Right lobe of liver (tissue), 6 donors: ENCODE results near the gene CC2D1A. TPM values are rescaled to one million over a fixed set of nuclear protein-coding genes. Genes with fewer than 3 reads are reported as not detected.
A peak's percentile ranks its signal among the peaks of the same experiment; 100 is the strongest.

Source experiments
- ATAC-seq, 4 donors: fragments of 200-7000 bp; cut with Tn5 transposase; one replicate each; pipeline ENCODE4 v1.9.1; 2020; ENCODE audit warnings: mild to moderate bottlenecking in 4 of 4, moderate library complexity in 4 of 4
- DNase-seq, 3 donors: peaks; one replicate each; pipeline ENCODE4 v3.0.0-alpha.2; 2020
- H3K27ac ChIP-seq, 3 donors: fragments of 200-600 bp; one replicate each; pipeline ENCODE4 v1.8.0; 2022
- H3K27me3 ChIP-seq, 2 donors: fragments of 200-600 bp; one replicate each; pipeline ENCODE4 v1.8.0; 2022
- H3K36me3 ChIP-seq, 4 donors: fragments of 200-600 bp; sonication (generic) in 1 of 4; one replicate each; pipeline versions ENCODE4 v1.5.1 to v1.8.0; 2017 to 2022; ENCODE audit warnings: control low read depth in 1 of 4
- H3K4me1 ChIP-seq, 4 donors: fragments of 200-600 bp; sonication (generic) in 1 of 4; one replicate each; pipeline versions ENCODE4 v1.5.1 to v1.8.0; 2017 to 2022; ENCODE audit warnings: control low read depth in 1 of 4
- H3K4me3 ChIP-seq, 3 donors: fragments of 200-600 bp; one replicate each; pipeline ENCODE4 v1.8.0; 2022
- H3K9me3 ChIP-seq, 4 donors: fragments of 200-600 bp; sonication (generic) in 1 of 4; one replicate each; pipeline versions ENCODE4 v1.5.1 to v1.8.0; 2017 to 2022; ENCODE audit warnings: control low read depth in 1 of 4
- CTCF ChIP-seq, 4 donors: fragments of 200-600 bp in 3 of 4; fragments of 450-650 bp in 1 of 4; IDR thresholded peaks; one replicate each; pipeline versions ENCODE4 v1.5.1 to v1.8.0; 2016 to 2022; ENCODE audit warnings: antibody characterized with exemption in 4 of 4, mild to moderate bottlenecking in 2 of 4
- POLR2A ChIP-seq: fragments of 450-650 bp; IDR thresholded peaks from one replicate; pipeline ENCODE4 v1.6.1; 2017; ENCODE audit warnings: antibody characterized with exemption, mild to moderate bottlenecking
- WGBS: methylation state at CpG from one replicate; pipeline ENCODE4 v1.1.6; 2018; ENCODE audit warnings: low coverage, low lambda C conversion rate; ENCODE audit not compliant: insufficient coverage; ENCODE audit errors: missing lambda C conversion rate; 5-methylcytosine and 5-hydroxymethylcytosine counted together
- intact Hi-C, 2 donors: fragments of 100-400 bp; cut with DNase I; formaldehyde crosslinking; loops; one replicate each; pipeline versions ENCODE4 v1.11.2 to v1.14.1; 2022
- total RNA-seq, 6 experiments: library from RNA; depleted of rRNA in 2 of 6; stranded (reverse); fragments of >200 nt in 2 of 6; fragmentation: NEBNext Ultra II Directional in 3 of 6; extraction: Animal tissue kit (Norgen Biotek cat#: 25700) in 3 of 6; gene quantifications; one replicate each; pipeline versions ENCODE4 v1.1.0 to v1.2.4, GENCODE V29; 2016 to 2023
- donor health status: DM: no; HTN: yes; CAD: no.
- donor health status: DM: no; HTN: no; CAD: no.
- donor health status: DM: no; HTN: no; CAD: no.
- donor health status: DM: no; HTN: yes; CAD: no.
- donor health status: DM: no; HTN: yes; CAD: no.

Gene CC2D1A
- total RNA-seq, 6 experiments from 2014 or later: 16.5 to 29.8 (median 18.1) TPM

GRCh38 chr19:13883516-13884064, 22.4 kb upstream of the CC2D1A start:
- Histone ChIP-seq H3K27me3 (no peaks in the 10 kb centered on the region), H3K4me1 (peaks cover 0 to 10% (median 3%) of the 10 kb centered on the region in 4 donors), H3K36me3 (no peaks in the 10 kb centered on the region), H3K4me3 (no peak overlapping the region), H3K9me3 (no peaks in the 10 kb centered on the region), H3K27ac (no peak overlapping the region)
- ATAC-seq (no peak), DNase-seq (no peak)
- TF ChIP-seq CTCF (IDR thresholded peaks at IDR 0.05) (no peak), POLR2A (no peak)
- intact Hi-C loops: loop anchor here (10.0 kb wide), 2 partner anchors 161 to 171 kb away; no protein-coding TSS in a partner anchor
- 95% methylated on average over 9 of the region's 10 CpGs for WGBS

GRCh38 chr19:13884726-13885591, 21.0 kb upstream of the CC2D1A start:
- Histone ChIP-seq H3K9me3 (no peaks in the 10 kb centered on the region), H3K4me3 (no peak overlapping the region), H3K27me3 (no peaks in the 10 kb centered on the region), H3K4me1 (peaks cover 0 to 5% (median 3%) of the 10 kb centered on the region in 4 donors), H3K27ac (no peak overlapping the region), H3K36me3 (no peaks in the 10 kb centered on the region)
- TF ChIP-seq POLR2A (no peak), CTCF (IDR thresholded peaks at IDR 0.05) (no peak)
- ATAC-seq (peak in 3 of 4 donors; percentile 22 to 52 (median 25)), DNase-seq (peak in 2 of 3 donors; percentile 59 to 87)
- WGBS: 38% methylated on average over 5 of the region's 26 CpGs
- intact Hi-C loops: loop anchor here (10.0 kb wide), 2 partner anchors 160 to 170 kb away; no protein-coding TSS in a partner anchor

DNA sequence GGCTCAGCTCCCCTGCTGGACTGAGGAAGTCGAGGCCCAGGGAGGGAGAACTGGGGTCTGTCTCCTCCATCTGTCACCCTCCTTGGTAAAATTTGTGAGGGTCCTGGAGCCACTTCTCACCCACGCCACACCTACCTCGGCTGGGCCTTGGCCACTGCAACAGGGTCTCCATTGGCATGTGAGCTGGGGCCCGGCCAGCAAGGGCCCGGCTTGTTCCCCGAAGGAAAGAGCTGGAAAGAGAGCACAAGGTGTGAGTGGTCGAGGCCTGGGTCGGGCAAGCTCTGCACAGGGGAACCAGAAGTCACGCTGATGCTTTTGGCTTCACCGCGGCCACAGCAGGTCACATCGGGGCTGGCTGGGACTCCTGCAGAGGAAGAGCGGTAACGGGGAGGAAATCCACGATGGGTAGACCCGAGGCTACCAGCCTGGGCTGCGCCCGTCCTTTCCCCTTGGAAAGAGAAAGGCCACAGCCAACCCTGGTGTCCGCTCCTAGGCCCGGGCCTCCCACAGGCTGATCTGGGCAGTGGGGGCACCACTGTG, 20.1 kb upstream of the CC2D1A start:
- TF ChIP-seq POLR2A (no peak), CTCF (IDR thresholded peaks at IDR 0.05) (no peak)
- no peak for ATAC-seq

GRCh38 chr19:13887018-13887436, 19.0 kb upstream of the CC2D1A start:
- WGBS: 80% methylated on average over 1 of the region's 16 CpGs
- Histone ChIP-seq H3K36me3 (no peaks in the 10 kb centered on the region), H3K27me3 (no peaks in the 10 kb centered on the region), H3K4me3 (no peak overlapping the region), H3K27ac (no peak overlapping the region), H3K4me1 (no peaks in the 10 kb centered on the region), H3K9me3 (no peaks in the 10 kb centered on the region)
- no peak for DNase-seq
- intact Hi-C loops: loop anchor here (10.0 kb wide), 2 partner anchors 158 to 168 kb away; no protein-coding TSS in a partner anchor
- no peak for TF ChIP-seq CTCF (IDR thresholded peaks at IDR 0.05)
- no peak for TF ChIP-seq POLR2A
- peak in 3 of 4 donors; percentile 3 to 53 (median 8) for ATAC-seq

More for the DNA sequence above, 20.1 kb upstream of the CC2D1A start:
- Histone ChIP-seq H3K27ac (no peak overlapping the region), H3K4me3 (no peak overlapping the region), H3K36me3 (no peaks in the 10 kb centered on the region), H3K27me3 (no peaks in the 10 kb centered on the region), H3K9me3 (no peaks in the 10 kb centered on the region), H3K4me1 (no peaks in the 10 kb centered on the region)
- intact Hi-C loops: loop anchor here (10.0 kb wide), 2 partner anchors 159 to 169 kb away; no protein-coding TSS in a partner anchor
- DNase-seq: no peak
- 75% methylated on average over 11 of the region's 20 CpGs for WGBS
